ENCODE data around the gene PCARE. TPM values are rescaled to one million over a fixed set of nuclear protein-coding genes. Genes with fewer than 3 reads are reported as not detected.

Gene PCARE
- total RNA-seq, 2 donors from 2014 or later: not detected

GRCh38 chr2:29061176-29061575 lies 13.1 kb downstream of the PCARE start:
- Histone ChIP-seq H3K27me3 (no peaks in the 10 kb centered on the region), H3K9me3 (no peaks in the 10 kb centered on the region), H3K36me3 (no peaks in the 10 kb centered on the region), H3K9ac (ENCODE audit: low read depth in 2 of 2, low read length in 2 of 2) (no peak overlapping the region), H3K27ac (no peak overlapping the region), H3K4me3 (no peak overlapping the region), H3K4me1 (no peaks in the 10 kb centered on the region)
- no peak for TF ChIP-seq CTCF (IDR thresholded peaks at IDR 0.05)
- no peak for DNase-seq
- intact Hi-C loops (cut with DNase I): no loop called here

DNA sequence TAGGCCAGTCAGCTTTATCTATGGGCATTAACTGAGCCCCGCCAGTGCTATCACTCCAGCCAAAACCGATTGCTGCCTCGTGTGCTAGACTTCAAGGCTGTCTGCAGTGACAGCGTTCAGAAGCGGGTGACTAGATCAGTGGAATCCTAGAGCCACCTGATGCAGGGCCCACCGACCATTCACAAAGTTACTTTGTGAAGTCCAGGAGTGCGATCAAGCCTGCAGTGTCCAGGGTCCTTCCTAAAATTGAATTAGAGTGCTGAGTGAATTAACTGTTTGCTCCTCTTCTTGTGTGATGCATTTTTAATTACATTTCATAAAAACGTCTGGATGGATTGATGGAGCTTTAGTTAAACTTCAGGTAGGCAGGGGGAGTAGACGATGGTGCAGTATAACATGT lies 13.9 kb downstream of the PCARE start:
- TF ChIP-seq CTCF (IDR thresholded peaks at IDR 0.05): no peak
- Histone ChIP-seq H3K27me3 (no peaks in the 10 kb centered on the region), H3K9me3 (no peaks in the 10 kb centered on the region), H3K36me3 (no peaks in the 10 kb centered on the region), H3K27ac (no peak overlapping the region), H3K9ac (ENCODE audit: low read depth in 2 of 2, low read length in 2 of 2) (no peak overlapping the region), H3K4me1 (no peaks in the 10 kb centered on the region), H3K4me3 (no peak overlapping the region)
- intact Hi-C loops (cut with DNase I): no loop called here
- no peak for DNase-seq

- intact Hi-C loops (cut with DNase I): no loop called here
- Histone ChIP-seq H3K36me3 (no peaks in the 10 kb centered on the region), H3K9ac (ENCODE audit: low read depth in 2 of 2, low read length in 2 of 2) (no peak overlapping the region), H3K27ac (no peak overlapping the region), H3K9me3 (no peaks in the 10 kb centered on the region), H3K27me3 (no peaks in the 10 kb centered on the region), H3K4me1 (no peaks in the 10 kb centered on the region), H3K4me3 (no peak overlapping the region)
- no peak for TF ChIP-seq CTCF (IDR thresholded peaks at IDR 0.05)
- DNase-seq: no peak
Measured at GRCh38 chr2:29059624-29060023, 14.7 kb downstream of the PCARE start.

- intact Hi-C loops (cut with DNase I): no loop called here
- Histone ChIP-seq H3K27me3 (no peaks in the 10 kb centered on the region), H3K4me1 (no peaks in the 10 kb centered on the region), H3K36me3 (no peaks in the 10 kb centered on the region), H3K9me3 (no peaks in the 10 kb centered on the region), H3K4me3 (no peak overlapping the region), H3K27ac (no peak overlapping the region), H3K9ac (ENCODE audit: low read depth in 2 of 2, low read length in 2 of 2) (no peak overlapping the region)
- no peak for DNase-seq
- TF ChIP-seq CTCF (IDR thresholded peaks at IDR 0.05): no peak
Measured at GRCh38 chr2:29057006-29057405, 17.3 kb downstream of the PCARE start.

DNA sequence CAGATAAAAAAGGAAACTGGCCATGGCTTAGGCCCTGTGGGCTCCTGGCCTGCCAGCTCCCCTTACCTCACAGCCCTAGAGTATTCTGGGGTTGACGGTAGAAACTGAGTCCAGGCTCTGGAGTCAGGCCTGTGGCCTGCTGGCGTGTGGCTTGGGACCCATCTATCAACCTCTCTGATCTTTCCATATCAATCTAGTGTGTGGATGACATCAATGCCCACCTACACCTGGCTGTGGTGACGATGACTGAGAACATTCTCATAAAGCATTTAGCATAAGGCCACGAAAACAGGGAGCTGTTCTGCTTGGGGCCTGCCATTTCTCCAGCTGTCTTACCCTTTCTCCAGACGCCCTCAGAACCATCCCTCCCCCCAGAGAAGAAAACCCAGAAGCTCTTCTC lies 17.9 kb downstream of the PCARE start:
- no peak for DNase-seq
- intact Hi-C loops (cut with DNase I): no loop called here
- no peaks in the 10 kb centered on the region for H3K4me1 ChIP-seq
- H3K9me3 ChIP-seq: no peaks in the 10 kb centered on the region
- no peak overlapping the region for H3K4me3 ChIP-seq
- H3K27me3 ChIP-seq: no peaks in the 10 kb centered on the region
- TF ChIP-seq CTCF (IDR thresholded peaks at IDR 0.05): no peak
- H3K9ac ChIP-seq (ENCODE audit: low read depth in 2 of 2, low read length in 2 of 2): no peak overlapping the region
- no peaks in the 10 kb centered on the region for H3K36me3 ChIP-seq
- no peak overlapping the region for H3K27ac ChIP-seq

- DNase-seq: no peak
- H3K27me3 ChIP-seq: no peaks in the 10 kb centered on the region
- H3K36me3 ChIP-seq: no peaks in the 10 kb centered on the region
- intact Hi-C loops (cut with DNase I): no loop called here
- no peak overlapping the region for H3K4me3 ChIP-seq
- H3K27ac ChIP-seq: no peak overlapping the region
- TF ChIP-seq CTCF (IDR thresholded peaks at IDR 0.05): no peak
- no peaks in the 10 kb centered on the region for H3K4me1 ChIP-seq
- no peak overlapping the region for H3K9ac ChIP-seq (ENCODE audit: low read depth in 2 of 2, low read length in 2 of 2)
- H3K9me3 ChIP-seq: no peaks in the 10 kb centered on the region
Measured at GRCh38 chr2:29055601-29056000, 18.7 kb downstream of the PCARE start.
